GM23338 (cell line): ENCODE data around the gene CHCHD6. TPM values are rescaled to one million over a fixed set of nuclear protein-coding genes. Genes with fewer than 3 reads are reported as not detected.
A peak's percentile ranks its signal among the peaks of the same experiment; 100 is the strongest.

ENCODE experiments used
- ATAC-seq: fragments of 200-7000 bp; cut with Tn5 transposase; 3 replicates; pipeline ENCODE4 v1.9.1; 2020
- DNase-seq: peaks from one replicate; pipeline ENCODE4 v3.0.0-alpha.2; 2015; ENCODE audit warnings: low spot score
- H2AFZ ChIP-seq: fragments of 200-600 bp; sonication (generic); 2 replicates; pipeline ENCODE4 v1.8.0; 2016; ENCODE audit warnings: antibody characterized with exemption, mild to moderate bottlenecking, moderate library complexity
- H3F3A ChIP-seq: fragments of 200-600 bp; sonication (generic); replicated peaks from 2 replicates; pipeline ENCODE4 v1.8.0; 2017; ENCODE audit warnings: antibody characterized with exemption, mixed run types, low read depth
- H3K27ac ChIP-seq: fragments of 200-600 bp; sonication (generic); 2 replicates; pipeline ENCODE4 v1.6.1; 2016; ENCODE audit warnings: low read depth
- H3K27me3 ChIP-seq: fragments of 200-600 bp; sonication (generic); 2 replicates; pipeline ENCODE4 v1.8.0; 2016; ENCODE audit warnings: mild to moderate bottlenecking, mixed run types, moderate library complexity; ENCODE audit not compliant: insufficient read depth
- H3K36me3 ChIP-seq: fragments of 200-600 bp; sonication (generic); 2 replicates; pipeline ENCODE4 v1.8.0; 2016; ENCODE audit warnings: mild to moderate bottlenecking; ENCODE audit not compliant: insufficient read depth
- H3K4me1 ChIP-seq: fragments of 200-600 bp; sonication (generic); 2 replicates; pipeline ENCODE4 v1.8.0; 2016; ENCODE audit warnings: mild to moderate bottlenecking, moderate library complexity; ENCODE audit not compliant: insufficient read depth
- H3K4me2 ChIP-seq: fragments of 200-600 bp; sonication (generic); 2 replicates; pipeline ENCODE4 v1.7.1; 2017; ENCODE audit warnings: mixed run types
- H3K4me3 ChIP-seq: fragments of 200-600 bp; sonication (generic); 2 replicates; pipeline ENCODE4 v1.6.1; 2016; ENCODE audit warnings: mixed run types
- H3K79me2 ChIP-seq: fragments of 200-600 bp; sonication (generic); replicated peaks from 2 replicates; pipeline ENCODE4 v1.8.0; 2017; ENCODE audit warnings: mild to moderate bottlenecking; ENCODE audit not compliant: insufficient read depth
- H3K9me2 ChIP-seq: fragments of 200-600 bp; sonication (generic); 2 replicates; pipeline ENCODE4 v1.8.0; 2017; ENCODE audit not compliant: insufficient read depth
- H4K20me1 ChIP-seq: fragments of 200-600 bp; sonication (generic); replicated peaks from 2 replicates; pipeline ENCODE4 v1.8.0; 2017; ENCODE audit warnings: mild to moderate bottlenecking; ENCODE audit not compliant: insufficient read depth
- H3K27ac Mint-ChIP-seq: 2 replicates; pipeline ENCODE4 v1.8.0; 2020; ENCODE audit warnings: inconsistent platforms, mild to moderate bottlenecking, moderate library complexity, mixed read lengths
- H3K27me3 Mint-ChIP-seq: 3 replicates; pipeline ENCODE4 v1.8.0; 2022; ENCODE audit warnings: low read depth, mild to moderate bottlenecking, moderate library complexity, mixed read lengths, inconsistent platforms; ENCODE audit not compliant: insufficient read depth, poor library complexity
- H3K36me3 Mint-ChIP-seq: 3 replicates; pipeline ENCODE4 v1.8.0; 2021; ENCODE audit warnings: low read depth, mild to moderate bottlenecking, inconsistent platforms, moderate library complexity, mixed read lengths
- H3K4me1 Mint-ChIP-seq: 3 replicates; pipeline ENCODE4 v1.8.0; 2020; ENCODE audit warnings: mild to moderate bottlenecking, inconsistent platforms, mixed read lengths
- H3K4me3 Mint-ChIP-seq: 3 replicates; pipeline ENCODE4 v1.8.0; 2021; ENCODE audit warnings: moderate library complexity, mild to moderate bottlenecking, inconsistent platforms, mixed read lengths
- H3K9me3 Mint-ChIP-seq: 3 replicates; pipeline ENCODE4 v1.8.0; 2020; ENCODE audit warnings: moderate library complexity, mild to moderate bottlenecking, inconsistent platforms, mixed read lengths
- CREB1 ChIP-seq: fragments of 250-450 bp; sonication (Bioruptor Pico); IDR thresholded peaks from 2 replicates; pipeline ENCODE4 v1.5.0; 2020; ENCODE audit warnings: low read depth, mild to moderate bottlenecking, moderate library complexity
- EZH2 ChIP-seq: fragments of 200-600 bp; sonication (generic); IDR thresholded peaks from one replicate; pipeline ENCODE4 v1.8.0; 2017; ENCODE audit warnings: antibody characterized with exemption, mild to moderate bottlenecking, low read depth; ENCODE audit not compliant: unreplicated experiment
- EZH2phosphoT487 ChIP-seq: fragments of 200-600 bp; sonication (generic); IDR thresholded peaks from one replicate; pipeline ENCODE4 v1.8.1; 2018; ENCODE audit warnings: antibody characterized with exemption; ENCODE audit not compliant: unreplicated experiment
- JUNB ChIP-seq: IDR thresholded peaks from one replicate; pipeline ENCODE4 v1.6.1; 2016; ENCODE audit warnings: antibody characterized with exemption; ENCODE audit not compliant: unreplicated experiment
- NANOG ChIP-seq: IDR thresholded peaks from 2 replicates; pipeline ENCODE4 v1.6.1; 2016; ENCODE audit warnings: antibody characterized with exemption, borderline replicate concordance
- POLR2AphosphoS5 ChIP-seq: IDR thresholded peaks from 2 replicates; pipeline ENCODE4 v1.6.1; 2016; ENCODE audit warnings: antibody characterized with exemption, low read depth
- REST ChIP-seq: IDR thresholded peaks from one replicate; pipeline ENCODE4 v1.6.1; 2018; ENCODE audit warnings: antibody characterized with exemption; ENCODE audit not compliant: unreplicated experiment
- STAT1 ChIP-seq: IDR thresholded peaks from one replicate; pipeline ENCODE4 v1.6.1; 2016; ENCODE audit warnings: antibody characterized with exemption; ENCODE audit not compliant: unreplicated experiment
- ZNF114 ChIP-seq: fragments of 250-450 bp; sonication (Bioruptor Pico); IDR thresholded peaks from 2 replicates; pipeline ENCODE4 v1.5.0; 2020; ENCODE audit warnings: mild to moderate bottlenecking, moderate library complexity
- ZNF331 ChIP-seq: fragments of 250-450 bp; sonication (Bioruptor Pico); IDR thresholded peaks from 2 replicates; pipeline ENCODE4 v1.5.0; 2020; ENCODE audit warnings: low read depth, mild to moderate bottlenecking, moderate library complexity
- polyA plus RNA-seq: library from polyadenylated mRNA; unstranded; fragments of >200 nt; fragmentation: Nextera tagmentation; extraction: Ambion mirVana; gene quantifications from 2 replicates; pipeline ENCODE4 v1.2.1, GENCODE V29; 2016
- total RNA-seq: library from RNA; depleted of rRNA; stranded (reverse); fragments of >200 nt; shearing (Covaris generic); gene quantifications from 2 replicates; pipeline ENCODE4 v1.2.3, GENCODE V29; 2014
- TF ChIP-seq, protein P1 (sequence below): IDR thresholded peaks from 2 replicates; pipeline ENCODE4 v1.6.1; 2016; ENCODE audit warnings: antibody characterized with exemption
- TF ChIP-seq, protein P2 (sequence below), 2 experiments: fragments of 200-600 bp in 1 of 2; sonication (generic) in 1 of 2; conservative IDR thresholded peaks; 2 replicates each; pipeline versions ENCODE4 v1.5.1 to v1.6.1; 2016 to 2017; ENCODE audit warnings: antibody characterized with exemption in 2 of 2, low read depth in 2 of 2, mild to moderate bottlenecking in 2 of 2, moderate library complexity in 1 of 2

CHCHD6 gene
- total and polyA plus RNA-seq, 2 experiments from 2014 or later = 28.8 to 43.0 TPM

- TF ChIP-seq REST (no peak), ZNF114 (CRISPR knock-in tag) (no peak), NANOG (no peak), JUNB (no peak), EZH2 (no peak), CREB1 (CRISPR knock-in tag) (no peak)
- TF ChIP-seq, protein P1, sequence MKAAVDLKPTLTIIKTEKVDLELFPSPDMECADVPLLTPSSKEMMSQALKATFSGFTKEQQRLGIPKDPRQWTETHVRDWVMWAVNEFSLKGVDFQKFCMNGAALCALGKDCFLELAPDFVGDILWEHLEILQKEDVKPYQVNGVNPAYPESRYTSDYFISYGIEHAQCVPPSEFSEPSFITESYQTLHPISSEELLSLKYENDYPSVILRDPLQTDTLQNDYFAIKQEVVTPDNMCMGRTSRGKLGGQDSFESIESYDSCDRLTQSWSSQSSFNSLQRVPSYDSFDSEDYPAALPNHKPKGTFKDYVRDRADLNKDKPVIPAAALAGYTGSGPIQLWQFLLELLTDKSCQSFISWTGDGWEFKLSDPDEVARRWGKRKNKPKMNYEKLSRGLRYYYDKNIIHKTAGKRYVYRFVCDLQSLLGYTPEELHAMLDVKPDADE = no peak
- TF ChIP-seq, protein P2, sequence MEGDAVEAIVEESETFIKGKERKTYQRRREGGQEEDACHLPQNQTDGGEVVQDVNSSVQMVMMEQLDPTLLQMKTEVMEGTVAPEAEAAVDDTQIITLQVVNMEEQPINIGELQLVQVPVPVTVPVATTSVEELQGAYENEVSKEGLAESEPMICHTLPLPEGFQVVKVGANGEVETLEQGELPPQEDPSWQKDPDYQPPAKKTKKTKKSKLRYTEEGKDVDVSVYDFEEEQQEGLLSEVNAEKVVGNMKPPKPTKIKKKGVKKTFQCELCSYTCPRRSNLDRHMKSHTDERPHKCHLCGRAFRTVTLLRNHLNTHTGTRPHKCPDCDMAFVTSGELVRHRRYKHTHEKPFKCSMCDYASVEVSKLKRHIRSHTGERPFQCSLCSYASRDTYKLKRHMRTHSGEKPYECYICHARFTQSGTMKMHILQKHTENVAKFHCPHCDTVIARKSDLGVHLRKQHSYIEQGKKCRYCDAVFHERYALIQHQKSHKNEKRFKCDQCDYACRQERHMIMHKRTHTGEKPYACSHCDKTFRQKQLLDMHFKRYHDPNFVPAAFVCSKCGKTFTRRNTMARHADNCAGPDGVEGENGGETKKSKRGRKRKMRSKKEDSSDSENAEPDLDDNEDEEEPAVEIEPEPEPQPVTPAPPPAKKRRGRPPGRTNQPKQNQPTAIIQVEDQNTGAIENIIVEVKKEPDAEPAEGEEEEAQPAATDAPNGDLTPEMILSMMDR (conservative IDR thresholded peaks at IDR 0.05; ENCODE audit: low read depth in 2 of 2) = no peak
These were observed 221.6 kb downstream of the CHCHD6 start (continued) for GRCh38 chr3:126925411-126926171.

DNA sequence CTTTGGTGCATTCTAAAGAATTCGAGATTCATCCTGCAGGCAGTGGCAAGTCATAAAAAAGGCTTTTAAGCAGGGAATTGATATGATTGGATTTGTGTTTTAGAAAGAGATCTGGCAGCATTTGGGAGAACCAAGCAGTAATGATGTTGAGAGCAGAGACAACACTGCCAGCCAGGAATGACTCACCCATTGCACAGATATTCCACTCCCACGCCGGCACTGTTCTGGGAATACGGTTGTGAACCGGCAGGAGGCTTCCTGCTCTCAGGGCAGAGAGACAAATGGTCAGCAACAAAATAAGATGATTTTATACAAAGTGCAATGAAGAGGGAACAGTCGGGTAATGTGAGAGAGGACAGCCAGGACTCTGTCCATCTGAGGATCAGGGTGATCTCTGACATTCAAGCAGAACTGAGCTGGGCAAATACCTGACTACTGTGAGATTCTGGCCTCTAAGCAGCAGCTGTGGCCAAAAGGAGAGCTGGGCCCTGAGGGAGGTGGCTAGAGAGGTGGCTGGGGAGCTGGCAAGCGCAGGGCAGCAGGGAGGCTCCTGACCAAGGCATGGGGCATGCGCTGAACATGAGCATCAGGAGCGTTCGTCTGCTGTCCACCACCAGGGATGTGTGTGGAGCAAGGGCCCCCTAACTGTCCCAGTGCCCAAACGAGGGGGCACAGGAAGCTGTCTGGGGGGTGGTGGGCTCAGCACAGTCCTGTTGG is 222.8 kb downstream of the CHCHD6 start:
- ATAC-seq = peak; percentile 19; the same call in 1 of the 3 replicates
- Histone ChIP-seq H3F3A (no peaks in the 10 kb centered on the region), H3K27ac (no peak overlapping the region), H3K4me1 (no peaks in the 10 kb centered on the region), H4K20me1 (no peaks in the 10 kb centered on the region), H3K9me2 (no peaks in the 10 kb centered on the region), H3K79me2 (no peaks in the 10 kb centered on the region), H3K27me3 (no peaks in the 10 kb centered on the region), H2AFZ (no peak overlapping the region), H3K36me3 (no peaks in the 10 kb centered on the region), H3K4me3 (no peak overlapping the region), H3K4me2 (no peak overlapping the region)
- H3K4me3 Mint-ChIP-seq = no peak overlapping the region
- H3K9me3 Mint-ChIP-seq = no peaks in the 10 kb centered on the region
- peaks cover 5% of the 10 kb centered on the region for H3K27me3 Mint-ChIP-seq
- no peak overlapping the region for H3K27ac Mint-ChIP-seq
- no peaks in the 10 kb centered on the region for H3K36me3 Mint-ChIP-seq
- no peaks in the 10 kb centered on the region; the same call in 2 of the 3 replicates for H3K4me1 Mint-ChIP-seq
- no peak for DNase-seq
- TF ChIP-seq, protein P2 (conservative IDR thresholded peaks at IDR 0.05; ENCODE audit: low read depth in 2 of 2) = no peak
- TF ChIP-seq CREB1 (CRISPR knock-in tag) (no peak), ZNF331 (CRISPR knock-in tag) (no peak), EZH2phosphoT487 (no peak), STAT1 (no peak), POLR2AphosphoS5 (no peak)
- TF ChIP-seq, protein P1 = no peak
